Sigmoid colon (tissue), 7 donors: ENCODE results near the gene KLHL29. TPM values are rescaled to one million over a fixed set of nuclear protein-coding genes. Genes with fewer than 3 reads are reported as not detected.
A peak's percentile ranks its signal among the peaks of the same experiment; 100 is the strongest.

Experiments
- DNase-seq: peaks from one replicate; pipeline ENCODE4 v3.0.0-alpha.2; 2019
- H3K27ac ChIP-seq, 4 donors: fragments of 200-600 bp; sonication (generic); one replicate each; pipeline ENCODE4 v1.5.1; 2016 to 2019; ENCODE audit warnings: mild to moderate bottlenecking in 1 of 4
- H3K27me3 ChIP-seq, 3 donors: fragments of 200-600 bp; sonication (generic); one replicate each; pipeline ENCODE4 v1.5.1; 2019; ENCODE audit warnings: mild to moderate bottlenecking in 1 of 3
- H3K36me3 ChIP-seq, 4 donors: fragments of 200-600 bp; sonication (generic); one replicate each; pipeline ENCODE4 v1.5.1; 2016 to 2019
- H3K4me1 ChIP-seq, 4 donors: fragments of 200-600 bp; sonication (generic); one replicate each; pipeline ENCODE4 v1.5.1; 2017 to 2019
- H3K4me3 ChIP-seq, 4 donors: fragments of 200-600 bp; sonication (generic); one replicate each; pipeline ENCODE4 v1.5.1; 2017 to 2019; ENCODE audit warnings: mild to moderate bottlenecking in 2 of 4, moderate library complexity in 1 of 4
- H3K9me3 ChIP-seq, 4 donors: fragments of 200-600 bp in 3 of 4; sonication (generic) in 3 of 4; one replicate each; pipeline versions ENCODE4 v1.5.1 to v1.6.1; 2013 to 2019
- EP300 ChIP-seq, 4 donors: sonication (generic); formaldehyde crosslinking; IDR thresholded peaks; one replicate each; pipeline ENCODE4 v1.6.1; 2017; ENCODE audit warnings: antibody characterized with exemption in 4 of 4
- POLR2A ChIP-seq, 2 donors: fragments of 450-650 bp; IDR thresholded peaks; one replicate each; pipeline ENCODE4 v1.6.1; 2016; ENCODE audit warnings: antibody characterized with exemption in 2 of 2, mild to moderate bottlenecking in 2 of 2, moderate library complexity in 2 of 2
- POLR2AphosphoS5 ChIP-seq, 4 donors: sonication (generic); formaldehyde crosslinking; IDR thresholded peaks; one replicate each; pipeline ENCODE4 v1.6.1; 2017; ENCODE audit warnings: antibody characterized with exemption in 4 of 4
- WGBS, 2 donors: extraction: QIAGEN DNeasy Blood & Tissue Kit; methylation state at CpG; one replicate each; pipeline ENCODE4 v1.1.7; 2013; 5-methylcytosine and 5-hydroxymethylcytosine counted together
- intact Hi-C: fragments of 100-400 bp; cut with DNase I; formaldehyde crosslinking; loops from one replicate; pipeline ENCODE4 v1.15.1; 2023
- polyA plus RNA-seq, 3 donors: library from polyadenylated mRNA; stranded (reverse); fragments of 200-250 nt; gene quantifications; one replicate each; pipeline ENCODE4 v1.2.3, GENCODE V29; 2013
- total RNA-seq, 4 donors: library from RNA; depleted of rRNA; stranded (reverse); fragments of >200 nt; gene quantifications; one replicate each; pipeline ENCODE4 v1.1.0, GENCODE V29; 2016
- TF ChIP-seq, protein P1 (sequence below), 4 experiments: fragments of 450-650 bp in 3 of 4; fragments of 200-600 bp in 1 of 4; IDR thresholded peaks; one replicate each; pipeline ENCODE4 v1.5.1; 2016 to 2019; ENCODE audit warnings: antibody characterized with exemption in 4 of 4, mild to moderate bottlenecking in 3 of 4, moderate library complexity in 2 of 4
- donor health status: healthy with polysubstance abuse.
- donor health status: Bipolar disorder and iron deficiency.
- donor health status: healthy.

KLHL29 gene
- total and polyA plus RNA-seq, 7 donors: 0.46 to 25.5 (median 6.3) TPM

DNA sequence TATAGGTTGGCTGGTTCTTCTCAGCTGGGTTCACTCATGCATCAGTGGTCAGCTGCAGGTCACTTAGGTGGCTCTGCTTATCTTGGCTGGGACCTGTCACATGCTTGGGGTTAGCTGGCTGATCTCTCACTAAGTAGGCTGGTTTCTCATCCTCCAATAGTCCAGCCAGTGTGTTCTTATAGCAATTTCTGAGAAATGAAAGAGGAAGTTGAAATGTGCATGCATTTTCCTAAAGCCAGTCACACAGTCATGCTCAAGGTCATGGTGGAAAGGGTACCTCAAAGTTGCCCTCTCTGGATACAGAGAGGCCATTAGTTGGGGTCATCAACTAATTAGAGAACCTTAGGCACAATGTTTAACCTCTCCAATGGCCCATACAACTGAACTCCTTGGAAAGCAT lies 64.4 kb downstream of the KLHL29 start:
- intact Hi-C loops: no loop called here
- no peaks in the 10 kb centered on the region for H3K27me3 ChIP-seq
- H3K27ac ChIP-seq: no peak overlapping the region
- H3K4me3 ChIP-seq: no peak overlapping the region
- no peak for TF ChIP-seq POLR2A (IDR thresholded peaks at IDR 0.05)
- no peaks in the 10 kb centered on the region for H3K36me3 ChIP-seq
- peaks cover 0 to 53% (median 24%) of the 10 kb centered on the region in 4 donors for H3K4me1 ChIP-seq
- DNase-seq: no peak
- no peaks in the 10 kb centered on the region for H3K9me3 ChIP-seq

DNA sequence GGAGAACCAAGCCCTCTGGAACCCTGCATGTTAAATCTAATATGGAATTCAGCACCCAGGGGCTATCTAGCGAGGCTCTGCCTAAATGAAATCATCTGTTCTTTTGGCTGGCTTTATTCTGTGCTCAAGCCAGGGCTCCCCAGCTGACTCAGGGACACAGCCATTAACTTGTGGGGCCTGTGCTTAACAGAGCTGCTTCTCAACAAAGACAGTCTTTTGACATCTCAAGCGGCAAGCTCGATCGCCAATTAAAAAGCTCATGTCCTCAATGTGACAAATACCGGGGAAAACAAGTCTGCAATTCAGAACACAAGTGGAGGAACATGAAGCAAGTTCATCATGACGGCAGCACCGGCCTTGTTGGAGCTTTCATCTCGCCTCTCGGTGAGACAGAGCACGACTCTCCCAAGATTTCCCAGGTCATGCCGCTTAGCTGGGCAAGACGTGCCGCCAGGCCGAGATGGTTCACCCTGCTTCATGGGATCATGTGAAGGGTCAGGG lies 64.9 kb downstream of the KLHL29 start:
- 92 to 97% methylated on average over 14 of the region's 14 CpGs for WGBS, 2 donors

DNA sequence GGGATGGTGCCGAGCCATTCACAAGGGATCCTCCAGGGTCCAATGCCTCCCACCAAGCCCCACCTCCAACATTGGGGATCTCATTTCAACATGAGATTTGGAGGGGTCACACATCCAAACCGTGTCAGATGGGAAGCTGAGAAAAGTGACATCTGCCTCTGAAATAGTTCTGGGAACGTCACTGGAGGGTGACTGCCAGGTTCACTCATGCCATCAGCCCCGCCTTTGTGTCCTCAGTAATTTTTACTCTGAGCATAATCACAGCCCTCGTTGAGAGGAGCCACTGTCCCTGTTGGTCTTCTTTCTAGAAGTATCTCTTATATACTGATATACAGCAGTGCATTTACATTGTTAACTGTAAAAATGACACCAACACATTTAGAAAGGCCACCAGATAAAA lies 67.4 kb downstream of the KLHL29 start:
- peak overlapping the region in 1 of 4 donors; percentile 65 for H3K27ac ChIP-seq
- intact Hi-C loops: loop anchor here (5.0 kb wide), 1 partner anchor 65 kb away; the partner anchor contains the start of gene KLHL29

More for the DNA sequence above, 64.9 kb downstream of the KLHL29 start:
- Histone ChIP-seq H3K27me3 (no peaks in the 10 kb centered on the region), H3K4me3 (no peak overlapping the region), H3K9me3 (no peaks in the 10 kb centered on the region), H3K36me3 (no peaks in the 10 kb centered on the region), H3K27ac (peak overlapping the region in 2 of 4 donors; percentile 25 to 36), H3K4me1 (peaks cover 0 to 58% (median 28%) of the 10 kb centered on the region in 4 donors)
- intact Hi-C loops: loop anchor here (5.0 kb wide), 1 partner anchor 63 kb away; the partner anchor contains the start of gene KLHL29
- TF ChIP-seq, protein P1, sequence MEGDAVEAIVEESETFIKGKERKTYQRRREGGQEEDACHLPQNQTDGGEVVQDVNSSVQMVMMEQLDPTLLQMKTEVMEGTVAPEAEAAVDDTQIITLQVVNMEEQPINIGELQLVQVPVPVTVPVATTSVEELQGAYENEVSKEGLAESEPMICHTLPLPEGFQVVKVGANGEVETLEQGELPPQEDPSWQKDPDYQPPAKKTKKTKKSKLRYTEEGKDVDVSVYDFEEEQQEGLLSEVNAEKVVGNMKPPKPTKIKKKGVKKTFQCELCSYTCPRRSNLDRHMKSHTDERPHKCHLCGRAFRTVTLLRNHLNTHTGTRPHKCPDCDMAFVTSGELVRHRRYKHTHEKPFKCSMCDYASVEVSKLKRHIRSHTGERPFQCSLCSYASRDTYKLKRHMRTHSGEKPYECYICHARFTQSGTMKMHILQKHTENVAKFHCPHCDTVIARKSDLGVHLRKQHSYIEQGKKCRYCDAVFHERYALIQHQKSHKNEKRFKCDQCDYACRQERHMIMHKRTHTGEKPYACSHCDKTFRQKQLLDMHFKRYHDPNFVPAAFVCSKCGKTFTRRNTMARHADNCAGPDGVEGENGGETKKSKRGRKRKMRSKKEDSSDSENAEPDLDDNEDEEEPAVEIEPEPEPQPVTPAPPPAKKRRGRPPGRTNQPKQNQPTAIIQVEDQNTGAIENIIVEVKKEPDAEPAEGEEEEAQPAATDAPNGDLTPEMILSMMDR (IDR thresholded peaks at IDR 0.05): no peak
- TF ChIP-seq POLR2AphosphoS5 (IDR thresholded peaks at IDR 0.05): no peak
- no peak for TF ChIP-seq EP300 (IDR thresholded peaks at IDR 0.05)
- no peak for TF ChIP-seq POLR2A (IDR thresholded peaks at IDR 0.05)
- no peak for DNase-seq

DNA sequence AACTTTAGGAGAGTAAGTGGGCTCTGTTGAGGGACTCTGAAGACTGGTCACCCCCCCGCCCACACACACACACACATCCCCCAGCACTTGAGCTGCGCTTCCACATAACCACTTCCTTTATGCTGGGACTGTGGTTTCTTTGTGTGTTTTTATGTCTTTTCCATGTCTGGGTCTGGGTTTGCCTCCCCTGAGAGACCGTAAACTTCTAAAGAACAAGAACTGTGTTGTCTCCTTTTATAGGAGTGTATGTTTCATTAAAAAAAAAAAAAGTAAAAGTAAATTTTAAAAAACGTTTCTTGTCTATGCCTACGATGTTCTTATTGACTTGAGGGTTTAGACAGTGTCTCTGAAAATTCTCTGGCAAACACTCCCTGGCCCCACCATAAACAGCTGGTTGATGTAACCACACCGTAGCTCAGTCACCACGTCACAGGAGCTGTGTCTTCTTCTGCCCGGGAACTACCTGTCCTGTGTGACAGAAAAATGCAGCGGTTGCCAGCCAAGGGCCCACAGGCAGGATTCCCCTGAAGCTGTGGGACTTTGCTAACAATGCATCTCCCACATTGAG lies 68.0 kb downstream of the KLHL29 start:
- peaks cover 0 to 51% (median 41%) of the 10 kb centered on the region in 4 donors for H3K4me1 ChIP-seq
- DNase-seq: peak; percentile 80
- TF ChIP-seq POLR2A (IDR thresholded peaks at IDR 0.05): no peak
- TF ChIP-seq POLR2AphosphoS5 (IDR thresholded peaks at IDR 0.05): peak in 1 of 4 donors; percentile 45
- peak in 1 of 4 donors; percentile 56 for TF ChIP-seq EP300 (IDR thresholded peaks at IDR 0.05)
- no peaks in the 10 kb centered on the region for H3K36me3 ChIP-seq
- peak overlapping the region; percentile 57 to 77 (median 68) for H3K27ac ChIP-seq
- H3K9me3 ChIP-seq: no peaks in the 10 kb centered on the region
- 22 to 33% methylated on average over 9 of the region's 9 CpGs for WGBS, 2 donors
- no peaks in the 10 kb centered on the region for H3K27me3 ChIP-seq
- H3K4me3 ChIP-seq: no peak overlapping the region
- intact Hi-C loops: loop anchor here (5.0 kb wide), 1 partner anchor 66 kb away; the partner anchor contains the start of gene KLHL29

More for the DNA sequence above, 67.4 kb downstream of the KLHL29 start:
- Histone ChIP-seq H3K4me3 (no peak overlapping the region), H3K36me3 (no peaks in the 10 kb centered on the region), H3K9me3 (no peaks in the 10 kb centered on the region), H3K27me3 (no peaks in the 10 kb centered on the region), H3K4me1 (peaks cover 0 to 55% (median 42%) of the 10 kb centered on the region in 4 donors)
- WGBS, 2 donors: 47 to 63% methylated on average over 5 of the region's 5 CpGs
- no peak for DNase-seq
- TF ChIP-seq, protein P1 (IDR thresholded peaks at IDR 0.05): no peak
- no peak for TF ChIP-seq EP300 (IDR thresholded peaks at IDR 0.05)
- TF ChIP-seq POLR2A (IDR thresholded peaks at IDR 0.05): no peak
- no peak for TF ChIP-seq POLR2AphosphoS5 (IDR thresholded peaks at IDR 0.05)

DNA sequence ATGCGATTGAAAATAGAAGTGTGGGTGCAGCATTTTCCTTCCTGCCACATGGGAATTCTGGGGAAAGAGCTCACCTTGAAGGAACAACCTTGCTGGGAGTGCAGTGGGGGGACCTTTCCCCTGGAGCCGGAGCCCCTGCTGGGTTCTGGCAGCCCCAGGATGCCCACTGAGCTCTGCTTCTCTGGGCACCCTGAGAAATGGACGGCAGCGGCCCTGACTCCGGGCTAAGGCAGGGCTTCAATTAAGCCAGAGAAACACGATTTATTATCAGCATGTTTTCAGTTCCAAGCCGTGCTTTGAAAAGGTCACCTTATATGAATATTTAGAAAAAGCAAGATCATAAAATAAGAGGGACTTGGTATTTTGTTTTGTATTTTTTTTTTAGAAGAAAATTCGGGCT lies 68.5 kb downstream of the KLHL29 start:
- H3K36me3 ChIP-seq: no peaks in the 10 kb centered on the region
- H3K4me3 ChIP-seq: no peak overlapping the region
- DNase-seq: no peak
- H3K27me3 ChIP-seq: no peaks in the 10 kb centered on the region
- peak overlapping the region; percentile 57 to 77 (median 68) for H3K27ac ChIP-seq
- TF ChIP-seq POLR2A (IDR thresholded peaks at IDR 0.05) (no peak), EP300 (IDR thresholded peaks at IDR 0.05) (no peak)
- H3K9me3 ChIP-seq: no peaks in the 10 kb centered on the region
- intact Hi-C loops: loop anchor here (5.0 kb wide), 1 partner anchor 66 kb away; the partner anchor contains the start of gene KLHL29
- H3K4me1 ChIP-seq: peaks cover 0 to 51% (median 41%) of the 10 kb centered on the region in 4 donors
- WGBS, 2 donors: 60 to 74% methylated on average over 8 of the region's 8 CpGs

DNA sequence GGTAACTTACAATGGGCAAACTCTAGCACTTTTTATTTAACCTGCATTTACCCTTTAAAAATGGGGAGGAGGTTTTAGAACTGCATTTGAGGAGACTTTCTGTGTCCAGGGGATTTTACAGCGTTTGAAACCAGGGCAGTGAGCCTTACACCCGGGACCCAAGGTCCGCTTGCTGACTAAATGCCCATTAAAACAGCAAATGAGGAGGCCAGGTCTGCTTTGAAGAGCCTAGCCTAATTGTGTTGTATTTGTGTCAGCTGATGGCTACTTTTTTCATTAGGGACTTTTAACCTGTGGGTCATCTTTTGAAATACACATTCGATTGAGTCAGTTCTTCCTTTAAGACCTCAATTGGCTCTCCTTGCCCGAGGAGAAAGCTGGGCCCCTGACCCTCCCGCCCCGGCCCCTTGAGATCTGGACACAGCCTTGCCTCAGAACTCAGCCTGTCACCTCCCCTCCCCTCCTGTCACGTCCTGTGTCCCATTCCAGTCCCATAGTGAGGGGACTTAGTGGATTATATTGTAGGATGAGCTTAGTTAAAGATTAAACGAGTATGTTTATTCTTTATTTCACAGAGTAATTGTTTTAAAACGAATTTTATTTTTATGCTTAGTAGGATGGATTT lies 69.0 kb downstream of the KLHL29 start:
- Histone ChIP-seq H3K27ac (peak overlapping the region; percentile 57 to 77 (median 68)), H3K9me3 (no peaks in the 10 kb centered on the region), H3K4me1 (peaks cover 0 to 49% (median 41%) of the 10 kb centered on the region in 4 donors), H3K36me3 (no peaks in the 10 kb centered on the region), H3K27me3 (no peaks in the 10 kb centered on the region), H3K4me3 (no peak overlapping the region)
- 62 to 65% methylated on average over 10 of the region's 10 CpGs for WGBS, 2 donors
- TF ChIP-seq POLR2AphosphoS5 (IDR thresholded peaks at IDR 0.05) (no peak), POLR2A (IDR thresholded peaks at IDR 0.05) (no peak), EP300 (IDR thresholded peaks at IDR 0.05) (no peak)
- TF ChIP-seq, protein P1 (IDR thresholded peaks at IDR 0.05): no peak
- intact Hi-C loops: loop anchor here (5.0 kb wide), 1 partner anchor 67 kb away; the partner anchor contains the start of gene KLHL29
- no peak for DNase-seq
